HPDE6-E6E7 (cell line): Measurements from ENCODE around the gene LLCFC1.

Experiments used
- DNase-seq: peaks from one replicate; pipeline ENCODE4 v3.0.0; 2011; ENCODE audit warnings: missing footprints; ENCODE audit errors: extremely low spot score

Gene LLCFC1

DNA sequence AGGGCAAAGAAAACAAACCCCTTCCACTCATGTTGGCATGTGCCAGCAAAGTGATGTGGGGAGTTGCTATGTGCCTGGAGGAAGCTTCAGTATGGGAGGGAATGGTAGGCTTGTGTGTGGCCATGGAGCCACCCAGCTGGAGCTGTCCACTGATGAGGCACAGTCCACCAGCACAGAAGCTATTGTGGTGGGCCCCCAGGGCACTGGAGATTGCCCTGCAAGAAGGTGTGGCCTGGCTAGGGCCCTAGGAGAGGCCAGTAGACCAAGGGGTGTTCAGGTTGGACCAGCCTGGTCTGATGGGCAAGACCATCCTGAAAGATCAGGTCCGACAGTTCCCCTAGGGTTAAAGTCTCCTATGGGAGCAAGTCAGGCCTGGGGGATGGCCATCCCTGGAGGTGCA lies 45.0 kb downstream of the LLCFC1 start:
- no peak for DNase-seq
